Right ventricle myocardium superior (tissue), 1 donor: ENCODE data around the gene BDKRB2. TPM values are rescaled to one million over a fixed set of nuclear protein-coding genes. Genes with fewer than 3 reads are reported as not detected.

ENCODE experiments used
- ATAC-seq: fragments of 200-7000 bp; cut with Tn5 transposase; one replicate; pipeline ENCODE4 v1.9.1; 2020; ENCODE audit warnings: mild to moderate bottlenecking; ENCODE audit not compliant: poor library complexity
- DNase-seq: peaks from one replicate; pipeline ENCODE4 v3.0.0-alpha.2; 2020
- intact Hi-C: fragments of 100-400 bp; cut with DNase I; formaldehyde crosslinking; loops from one replicate; pipeline ENCODE4 v1.11.2; 2022
- total RNA-seq: library from RNA; stranded (reverse); fragmentation: NEBNext Ultra II Directional; extraction: Animal tissue kit (Norgen Biotek cat#: 25700); gene quantifications from one replicate; pipeline ENCODE4 v1.2.1, GENCODE V29; 2021
- donor health status: DM: no; HTN: yes; CAD: no; lungs with severe emphysema.

BDKRB2 gene
- total RNA-seq, 1 donor from 2014 or later = 1.2 TPM

GRCh38 chr14:96194657-96195431 is 9.8 kb upstream of the BDKRB2 start:
- DNase-seq (no peak), ATAC-seq (no peak)
- intact Hi-C loops = no loop called here

- intact Hi-C loops = no loop called here
- ATAC-seq (no peak), DNase-seq (no peak)
Measured at GRCh38 chr14:96195441-96196081, 9.1 kb upstream of the BDKRB2 start.

- intact Hi-C loops = no loop called here
- no peak for ATAC-seq
- no peak for DNase-seq
Measured at GRCh38 chr14:96197163-96197852, 7.3 kb upstream of the BDKRB2 start.

GRCh38 chr14:96197969-96198368 is 6.7 kb upstream of the BDKRB2 start:
- no peak for DNase-seq
- no peak for ATAC-seq
- intact Hi-C loops = no loop called here

- no peak for DNase-seq
- intact Hi-C loops = no loop called here
- no peak for ATAC-seq
Measured at GRCh38 chr14:96198430-96199130, 6.1 kb upstream of the BDKRB2 start.

GRCh38 chr14:96201157-96201556 is 3.5 kb upstream of the BDKRB2 start:
- DNase-seq = no peak
- no peak for ATAC-seq
- intact Hi-C loops = no loop called here

GRCh38 chr14:96201965-96202364 is 2.7 kb upstream of the BDKRB2 start:
- DNase-seq (no peak), ATAC-seq (no peak)
- intact Hi-C loops = no loop called here

- DNase-seq (no peak), ATAC-seq (no peak)
- intact Hi-C loops = no loop called here
Measured at GRCh38 chr14:96202441-96203094, 2.1 kb upstream of the BDKRB2 start.

- no peak for DNase-seq
- ATAC-seq = no peak
- intact Hi-C loops = no loop called here
Measured at GRCh38 chr14:96203116-96203515, 1.5 kb upstream of the BDKRB2 start.

GRCh38 chr14:96203635-96204034 is 1.0 kb upstream of the BDKRB2 start:
- intact Hi-C loops = no loop called here
- DNase-seq (no peak), ATAC-seq (no peak)

- DNase-seq (no peak), ATAC-seq (no peak)
- intact Hi-C loops = no loop called here
Measured at GRCh38 chr14:96205059-96205977, 679 bp downstream of the BDKRB2 start.

GRCh38 chr14:96205978-96206360 is 1.3 kb downstream of the BDKRB2 start:
- intact Hi-C loops = no loop called here
- ATAC-seq (no peak), DNase-seq (no peak)

- DNase-seq = no peak
- intact Hi-C loops = no loop called here
- no peak for ATAC-seq
Measured at GRCh38 chr14:96206461-96206860, 1.8 kb downstream of the BDKRB2 start.

- ATAC-seq (no peak), DNase-seq (no peak)
- intact Hi-C loops = no loop called here
Measured at GRCh38 chr14:96207686-96208085, 3.0 kb downstream of the BDKRB2 start.

- ATAC-seq (no peak), DNase-seq (no peak)
- intact Hi-C loops = no loop called here
Measured at GRCh38 chr14:96208739-96209138, 4.1 kb downstream of the BDKRB2 start.

GRCh38 chr14:96212140-96212539 is 7.5 kb downstream of the BDKRB2 start:
- intact Hi-C loops = no loop called here
- ATAC-seq (no peak), DNase-seq (no peak)

- intact Hi-C loops = no loop called here
- DNase-seq (no peak), ATAC-seq (no peak)
Measured at GRCh38 chr14:96212896-96213295, 8.3 kb downstream of the BDKRB2 start.

GRCh38 chr14:96213871-96214465 is 9.3 kb downstream of the BDKRB2 start:
- intact Hi-C loops = no loop called here
- ATAC-seq = no peak
- no peak for DNase-seq
